Tracheal epithelial cell (primary cell): ENCODE results near the gene SERPINB6. TPM values are rescaled to one million over a fixed set of nuclear protein-coding genes. Genes with fewer than 3 reads are reported as not detected.

Source experiments
- total RNA-seq: library from RNA; depleted of rRNA; stranded (reverse); fragments of >200 nt; gene quantifications from 2 replicates; pipeline ENCODE4 v1.2.1, GENCODE V29; 2014

SERPINB6 gene
- total RNA-seq, result 50.5 and 64.8 TPM in 2 replicates

DNA sequence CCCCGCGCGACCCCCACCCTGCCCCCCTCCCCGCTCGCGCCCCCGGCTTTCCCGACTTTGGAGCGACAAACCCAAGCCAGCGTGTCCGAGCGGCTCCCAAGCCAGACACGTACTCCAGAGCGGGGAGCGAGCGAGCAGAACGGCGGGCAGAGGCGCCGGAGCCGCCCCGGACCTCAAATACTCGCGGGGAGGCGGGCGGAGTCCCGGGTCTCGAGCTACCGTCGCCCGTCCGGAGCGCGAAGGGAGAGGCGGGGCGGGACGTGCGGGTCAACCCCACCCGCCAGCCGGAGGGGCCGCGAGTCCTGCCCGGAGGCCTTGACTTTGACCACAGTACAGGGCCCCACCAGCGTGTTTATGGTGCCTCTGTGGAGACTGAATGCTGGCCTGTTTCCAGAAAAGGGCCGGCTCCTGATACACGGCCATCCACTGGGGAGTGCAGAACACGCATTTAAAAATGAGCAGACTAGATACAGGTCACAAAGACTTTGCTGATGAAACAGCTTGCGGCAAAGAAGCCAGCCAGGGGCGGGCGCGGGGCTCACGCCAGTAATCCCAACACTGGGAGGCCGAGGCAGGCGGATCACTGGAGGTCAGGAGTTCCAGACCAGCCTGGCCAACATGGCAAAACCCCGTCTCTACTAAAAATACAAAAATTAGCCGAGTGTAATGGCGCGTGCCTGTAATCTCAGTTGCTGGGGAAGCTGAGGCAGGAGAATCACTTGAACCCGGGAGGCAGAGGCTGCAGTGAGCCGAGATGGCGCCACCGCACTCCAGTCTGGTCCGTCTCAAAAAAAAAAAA is at the start of gene SERPINB6:
Gene SERPINB6, minus strand, starts transcription at position 148 of the 799 bp plus-strand sequence. CDS start 12,235 bp downstream, outside the sequence.

DNA sequence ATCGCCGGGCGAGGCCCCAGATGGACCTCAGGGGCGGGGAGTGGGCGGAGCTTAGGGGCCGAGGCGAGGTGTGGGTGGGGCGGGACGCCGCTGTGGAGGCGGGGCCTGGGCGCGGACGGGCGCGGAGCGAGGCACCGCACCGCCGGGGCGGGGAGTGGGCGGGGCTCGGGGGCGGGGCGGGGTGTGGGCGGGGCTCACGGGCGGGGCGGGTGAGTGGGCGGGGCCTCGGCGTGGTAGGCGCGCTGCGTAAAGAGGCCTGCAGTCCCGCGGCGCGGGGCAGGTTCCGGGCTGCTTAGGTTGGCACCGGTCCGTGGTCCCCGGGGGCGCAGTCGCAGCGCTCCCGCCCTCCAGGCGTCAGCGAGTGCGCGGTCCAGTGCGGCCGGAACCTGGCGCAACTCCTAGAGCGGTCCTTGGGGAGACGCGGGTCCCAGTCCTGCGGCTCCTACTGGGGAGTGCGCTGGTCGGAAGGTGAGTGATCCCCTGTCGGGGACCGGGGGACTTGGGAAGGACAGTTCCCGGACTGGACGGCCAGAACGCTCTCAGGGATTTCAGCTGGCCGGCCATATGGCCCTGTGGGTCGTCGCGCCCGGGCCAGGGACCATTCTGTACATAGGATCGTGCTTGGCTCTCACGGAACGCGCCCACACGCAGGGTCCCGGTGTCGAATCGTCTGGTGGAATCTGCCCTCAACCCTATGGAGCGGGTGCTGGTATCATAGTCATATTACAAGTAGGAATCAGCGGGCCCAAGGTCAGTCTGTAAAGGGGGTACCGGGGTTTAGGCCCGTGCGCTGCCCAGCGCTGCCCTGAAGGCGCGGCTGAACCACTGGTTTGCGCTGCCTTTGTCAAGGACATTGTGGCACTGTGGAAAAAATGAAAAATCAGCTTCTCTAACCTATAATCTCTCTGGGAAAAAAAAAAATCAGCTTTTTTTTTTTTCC is 28.5 kb upstream of the SERPINB6 start, which contains the start of gene NQO2:
Gene NQO2, plus strand, starts transcription at position 277 of the 940 bp plus-strand sequence. CDS start 6,659 bp downstream, outside the sequence.

Other genes starting within 250 kb of the SERPINB6 start
- 0.21 and 0.24 TPM in 2 replicates for gene MYLK4, start 220.6 kb downstream of the SERPINB6 start, total RNA-seq
- 83.3 and 109 TPM in 2 replicates for gene WRNIP1, start 206.2 kb downstream of the SERPINB6 start, total RNA-seq
- 112 and 152 TPM in 2 replicates for gene SERPINB1, start 129.7 kb downstream of the SERPINB6 start, total RNA-seq
- 1.5 and 8.9 TPM in 2 replicates for gene SERPINB9, start 68.3 kb downstream of the SERPINB6 start, total RNA-seq
- 17.5 and 22.7 TPM in 2 replicates for gene NQO2, start 28.3 kb upstream of the SERPINB6 start, total RNA-seq
- gene RIPK1, start 96.9 kb upstream of the SERPINB6 start, total RNA-seq, result 11.7 and 18.1 TPM in 2 replicates
- 15.3 and 27.7 TPM in 2 replicates for gene BPHL, start 147.1 kb upstream of the SERPINB6 start, total RNA-seq
- gene TUBB2A, start 186.0 kb upstream of the SERPINB6 start, total RNA-seq, result 14.9 and 76.6 TPM in 2 replicates